Measurements from ENCODE around the gene CCRL2. TPM values are rescaled to one million over a fixed set of nuclear protein-coding genes. Genes with fewer than 3 reads are reported as not detected.
"Not testable (repeated sequence)": the region's sequence is repeated elsewhere in the genome, so short reads cannot be mapped to it uniquely, and the experiment has no call there.

Gene CCRL2
- total RNA-seq, 1 donor from 2014 or later, result 23.5 TPM

- H3K9me3 ChIP-seq; H3K4me3 ChIP-seq; ATAC-seq; H3K27me3 ChIP-seq (ENCODE audit: low read depth); H3K27ac ChIP-seq; DNase-seq; intact Hi-C loops (cut with DNase I); H3K36me3 ChIP-seq: not testable (repeated sequence)
- peaks cover 18% of the 10 kb centered on the region for H3K4me1 ChIP-seq
- TF ChIP-seq CTCF (IDR thresholded peaks at IDR 0.05), result peak; percentile 52
These were observed 20.3 kb downstream of the CCRL2 start for GRCh38 chr3:46427404-46427803.

GRCh38 chr3:46427916-46428833 is 21.1 kb downstream of the CCRL2 start:
- H3K36me3 ChIP-seq, result no peaks in the 10 kb centered on the region
- peaks cover 18% of the 10 kb centered on the region for H3K4me1 ChIP-seq
- H3K9me3 ChIP-seq, result peaks cover 3% of the 10 kb centered on the region
- intact Hi-C loops (cut with DNase I), result no loop called here
- H3K27ac ChIP-seq, result no peak overlapping the region
- ATAC-seq (peak; percentile 42 to 49), DNase-seq (no peak)
- no peak overlapping the region for H3K4me3 ChIP-seq
- TF ChIP-seq CTCF (IDR thresholded peaks at IDR 0.05), result no peak
- no peaks in the 10 kb centered on the region for H3K27me3 ChIP-seq (ENCODE audit: low read depth)

- TF ChIP-seq CTCF (IDR thresholded peaks at IDR 0.05), result no peak
- no peak overlapping the region for H3K27ac ChIP-seq
- ATAC-seq, result no peak
- DNase-seq, result no peak
- H3K27me3 ChIP-seq (ENCODE audit: low read depth), result no peaks in the 10 kb centered on the region
- H3K9me3 ChIP-seq, result peaks cover 3% of the 10 kb centered on the region
- no peaks in the 10 kb centered on the region for H3K36me3 ChIP-seq
- peaks cover 18% of the 10 kb centered on the region for H3K4me1 ChIP-seq
- intact Hi-C loops (cut with DNase I), result no loop called here
- H3K4me3 ChIP-seq, result no peak overlapping the region
These were observed 22.2 kb downstream of the CCRL2 start for GRCh38 chr3:46429250-46429649.

GRCh38 chr3:46429671-46430070 is 22.6 kb downstream of the CCRL2 start:
- TF ChIP-seq CTCF (IDR thresholded peaks at IDR 0.05), result no peak
- Histone ChIP-seq H3K36me3 (no peaks in the 10 kb centered on the region), H3K4me3 (no peak overlapping the region), H3K27ac (no peak overlapping the region), H3K9me3 (peaks cover 3% of the 10 kb centered on the region), H3K4me1 (peaks cover 18% of the 10 kb centered on the region), H3K27me3 (ENCODE audit: low read depth) (no peaks in the 10 kb centered on the region)
- no peak for ATAC-seq
- intact Hi-C loops (cut with DNase I), result no loop called here
- DNase-seq, result no peak

GRCh38 chr3:46430879-46431278 is 23.8 kb downstream of the CCRL2 start:
- H3K36me3 ChIP-seq; DNase-seq; intact Hi-C loops (cut with DNase I); ATAC-seq; H3K9me3 ChIP-seq; H3K27me3 ChIP-seq (ENCODE audit: low read depth); H3K4me3 ChIP-seq; H3K27ac ChIP-seq: not testable (repeated sequence)
- H3K4me1 ChIP-seq, result peaks cover 18% of the 10 kb centered on the region

- ATAC-seq; intact Hi-C loops (cut with DNase I): not testable (repeated sequence)
These were observed 24.8 kb downstream of the CCRL2 start for GRCh38 chr3:46431905-46432304.

GRCh38 chr3:46433118-46433517 is 26.1 kb downstream of the CCRL2 start:
- H3K9me3 ChIP-seq; DNase-seq; H3K4me3 ChIP-seq; H3K27ac ChIP-seq; ATAC-seq; H3K4me1 ChIP-seq; H3K27me3 ChIP-seq (ENCODE audit: low read depth); H3K36me3 ChIP-seq; intact Hi-C loops (cut with DNase I): not testable (repeated sequence)

More at GRCh38 chr3:46431905-46432304, 24.8 kb downstream of the CCRL2 start:
- H3K9me3 ChIP-seq; H3K27ac ChIP-seq; DNase-seq; H3K4me3 ChIP-seq; H3K36me3 ChIP-seq; H3K27me3 ChIP-seq (ENCODE audit: low read depth): not testable (repeated sequence)
- peaks cover 12% of the 10 kb centered on the region for H3K4me1 ChIP-seq

Data from lower lobe of right lung (tissue), 2 donors.